Sciatic nerve (tissue), 2 donors: ENCODE measurements around the gene TBC1D5. TPM values are rescaled to one million over a fixed set of nuclear protein-coding genes. Genes with fewer than 3 reads are reported as not detected.
"Not testable (repeated sequence)": the region's sequence is repeated elsewhere in the genome, so short reads cannot be mapped to it uniquely, and the experiment has no call there.

ENCODE experiments used
- ATAC-seq: fragments of 200-7000 bp; cut with Tn5 transposase; one replicate; pipeline ENCODE4 v1.9.1; 2020; ENCODE audit warnings: mild to moderate bottlenecking, moderate library complexity
- DNase-seq: peaks from one replicate; pipeline ENCODE4 v3.0.0-alpha.2; 2020; ENCODE audit warnings: low spot score
- intact Hi-C: fragments of 100-400 bp; cut with DNase I; formaldehyde crosslinking; loops from one replicate; pipeline ENCODE4 v1.14.2; 2022
- total RNA-seq: library from RNA; stranded (reverse); fragmentation: NEBNext Ultra II Directional; extraction: Animal tissue kit (Norgen Biotek cat#: 25700); gene quantifications from one replicate; pipeline ENCODE4 v1.2.1, GENCODE V29; 2021
- donor health status: DM: no; HTN: no; CAD: no.
- donor health status: DM: no; HTN: no; CAD: no.

The TBC1D5 gene
- total RNA-seq, 1 donor from 2014 or later, result 82.6 TPM

- DNase-seq, result no peak
- intact Hi-C loops, result no loop called here
- ATAC-seq, result peak; percentile 45
Measured at GRCh38 chr3:17752876-17753631, 10.6 kb upstream of the TBC1D5 start.

GRCh38 chr3:17752436-17752835, 10.0 kb upstream of the TBC1D5 start:
- ATAC-seq (peak; percentile 44), DNase-seq (no peak)
- intact Hi-C loops, result no loop called here

DNA sequence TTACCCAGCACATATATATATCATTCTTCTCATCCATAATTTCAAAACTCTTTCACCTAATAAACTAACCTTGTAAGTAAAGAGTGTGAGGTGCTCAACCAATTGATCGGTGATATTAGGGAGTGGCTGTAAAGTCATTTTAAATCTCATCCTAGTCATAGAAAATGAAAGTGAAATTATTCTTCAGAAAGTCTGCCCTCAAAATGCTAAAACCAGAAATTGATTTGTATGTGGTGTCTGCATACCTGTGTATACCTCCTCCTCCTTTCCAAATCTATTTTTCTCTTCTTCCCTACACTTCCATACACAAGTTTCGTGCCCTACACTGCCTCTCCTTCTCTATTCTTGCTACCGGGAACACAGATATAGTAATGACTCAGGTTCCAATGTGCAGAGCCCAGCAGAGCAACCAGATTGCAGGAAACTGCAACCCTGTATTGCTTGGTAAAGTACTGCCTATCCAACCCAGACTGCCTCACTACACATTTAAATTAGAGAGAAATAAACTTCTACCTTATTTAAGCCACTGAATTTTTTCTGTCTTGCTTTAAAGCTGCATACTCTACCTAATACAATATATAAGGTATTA, 7.4 kb upstream of the TBC1D5 start:
- ATAC-seq (no peak), DNase-seq (no peak)
- intact Hi-C loops, result no loop called here

DNA sequence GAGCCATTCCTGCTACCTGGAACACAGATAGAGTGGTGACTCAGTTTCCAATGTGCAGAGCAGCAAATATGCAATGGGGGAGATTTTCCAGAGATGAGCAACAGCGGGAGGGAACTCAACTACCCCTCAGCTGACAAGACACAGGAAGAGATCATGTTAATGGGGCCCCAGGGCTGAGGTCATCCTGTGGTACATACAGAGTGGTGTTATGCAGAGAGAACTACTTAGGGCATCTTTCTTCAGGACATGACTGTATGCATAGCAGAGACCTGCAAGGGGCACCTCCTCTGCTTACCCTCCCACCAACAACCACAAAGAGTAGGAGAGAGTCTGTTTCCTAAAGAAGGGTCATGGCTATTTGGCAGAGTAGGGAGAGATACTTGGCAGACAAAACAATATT, 6.8 kb upstream of the TBC1D5 start:
- no peak for ATAC-seq
- no peak for DNase-seq
- intact Hi-C loops, result no loop called here

DNA sequence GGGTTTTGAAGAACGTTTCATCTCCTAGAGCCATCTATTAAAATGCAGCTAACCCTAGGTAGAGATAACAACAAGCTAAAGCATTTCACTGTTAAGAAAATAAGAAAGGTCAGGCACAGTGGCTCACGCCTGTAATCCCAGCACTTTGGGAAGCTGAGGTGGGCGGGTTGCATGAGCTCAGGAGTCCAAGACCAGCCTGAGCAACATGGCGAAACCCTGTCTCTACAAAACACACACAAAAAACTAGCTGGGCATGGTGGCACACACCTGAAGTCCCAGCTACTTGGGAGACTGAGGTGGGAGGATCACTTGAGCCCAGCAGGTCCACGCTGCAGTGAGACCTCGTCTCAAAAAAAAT, 5.4 kb upstream of the TBC1D5 start:
- no peak for DNase-seq
- intact Hi-C loops, result no loop called here

DNA sequence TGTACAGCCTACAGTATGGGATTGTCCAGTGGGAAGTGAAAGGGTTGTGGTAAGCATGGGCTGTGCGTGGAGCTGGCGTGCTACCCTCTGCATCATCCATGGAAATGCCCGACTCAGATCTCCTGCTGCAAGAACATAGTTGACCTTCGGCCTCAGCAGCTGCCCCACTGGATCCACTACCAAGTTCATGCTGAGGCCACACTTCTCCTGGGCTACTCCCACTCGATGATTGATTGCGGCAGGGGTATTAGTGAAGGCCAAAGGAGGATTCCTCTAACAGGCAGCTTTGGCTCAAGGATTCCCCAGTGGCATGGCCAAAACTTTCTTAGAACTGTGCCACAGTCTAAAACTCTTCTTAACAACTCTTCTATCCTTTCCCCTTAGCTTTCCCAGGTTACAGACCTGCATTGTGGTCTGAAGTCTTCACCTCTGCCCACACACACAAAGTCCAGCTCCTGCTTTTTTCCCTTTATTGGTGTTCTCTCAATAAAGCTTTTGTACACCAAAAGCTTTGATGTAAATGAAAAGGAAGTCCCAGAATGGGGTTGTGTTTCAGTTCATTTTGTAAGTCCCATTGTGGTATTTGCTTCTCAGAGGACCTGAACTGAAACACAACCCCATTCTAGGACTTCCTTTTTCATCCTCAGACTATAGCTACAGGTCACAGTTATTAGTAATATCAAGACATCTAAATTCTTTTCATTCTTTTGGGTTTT, 4.9 kb upstream of the TBC1D5 start:
- intact Hi-C loops, result no loop called here
- DNase-seq, result no peak
- ATAC-seq, result no peak

More for the DNA sequence above, 5.4 kb upstream of the TBC1D5 start:
- ATAC-seq, result no peak

- no peak for DNase-seq
- no peak for ATAC-seq
- intact Hi-C loops, result no loop called here
Measured at GRCh38 chr3:17745894-17746293, 3.5 kb upstream of the TBC1D5 start.

DNA sequence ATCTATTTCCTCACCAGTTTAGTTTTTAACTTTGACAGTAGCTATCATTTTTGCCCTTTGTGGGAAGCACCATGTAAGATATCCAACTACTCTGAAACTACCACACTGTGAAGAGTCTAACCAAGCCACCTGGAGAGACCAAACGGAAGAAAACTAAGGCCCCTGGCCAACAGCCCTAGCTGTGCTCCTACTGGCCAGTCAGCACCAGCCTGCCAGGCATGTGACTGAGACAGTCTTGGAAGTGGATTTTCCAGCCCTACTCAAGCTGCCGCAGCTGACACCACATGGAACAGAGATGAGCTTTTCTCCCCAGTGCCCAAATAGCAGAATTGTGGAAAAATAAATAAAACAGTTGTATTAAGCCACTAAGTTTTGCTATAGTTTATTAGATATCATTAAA, 2.9 kb upstream of the TBC1D5 start:
- intact Hi-C loops, result no loop called here
- no peak for DNase-seq

GRCh38 chr3:17744693-17745092, 2.3 kb upstream of the TBC1D5 start:
- ATAC-seq, result no peak
- no peak for DNase-seq
- intact Hi-C loops, result no loop called here

More for the DNA sequence above, 2.9 kb upstream of the TBC1D5 start:
- ATAC-seq, result no peak

GRCh38 chr3:17743658-17743995, 1.2 kb upstream of the TBC1D5 start:
- DNase-seq, result no peak
- intact Hi-C loops, result no loop called here
- no peak for ATAC-seq

GRCh38 chr3:17742880-17743657, 638 bp upstream of the TBC1D5 start:
- DNase-seq (no peak), ATAC-seq (peak; percentile 4)
- intact Hi-C loops, result no loop called here

DNA sequence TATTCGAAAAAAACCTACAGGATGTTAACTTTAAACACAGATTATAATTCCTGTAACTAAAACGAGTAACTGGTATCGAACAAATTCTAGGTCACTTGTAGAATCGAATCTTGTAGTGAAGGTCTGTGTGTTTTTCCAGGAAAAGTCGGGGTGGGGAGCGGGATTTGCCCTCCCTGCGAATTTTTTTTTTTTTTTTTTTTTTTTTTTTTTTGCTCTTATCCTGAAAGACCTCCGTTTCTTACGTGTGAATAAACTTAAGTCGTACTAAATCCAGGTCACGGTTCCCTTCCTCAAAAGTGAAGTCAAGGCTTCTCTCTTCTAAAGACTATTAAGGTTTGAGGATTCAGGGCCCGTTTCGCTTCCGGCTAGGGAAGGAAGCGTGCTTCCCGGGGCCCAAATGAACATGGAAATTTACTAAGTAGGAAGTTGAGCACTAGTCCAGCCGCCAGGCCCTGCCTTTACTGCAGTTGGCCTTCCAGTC, 770 bp downstream of the TBC1D5 start:
- DNase-seq (no peak), ATAC-seq (no peak)
- intact Hi-C loops, result no loop called here

DNA sequence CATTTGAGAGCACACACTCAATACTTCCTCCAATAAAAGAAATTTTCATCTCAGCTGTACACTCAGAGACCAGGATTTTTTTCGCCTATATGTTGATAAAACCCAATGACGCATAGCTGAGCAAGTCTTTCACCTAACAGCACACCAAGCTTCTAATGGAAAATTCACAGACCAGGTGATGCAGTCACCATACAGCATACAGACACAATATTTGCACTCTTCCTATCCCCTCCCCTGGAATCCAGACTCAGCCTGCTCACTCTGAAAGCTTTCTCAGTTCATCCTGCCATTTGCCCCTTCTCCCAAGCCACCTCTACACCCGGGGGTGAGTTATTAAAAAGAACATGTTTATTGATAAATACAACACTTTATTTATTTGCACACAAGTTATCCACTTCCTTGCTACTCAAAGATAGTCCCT, 1.7 kb downstream of the TBC1D5 start:
- intact Hi-C loops, result no loop called here
- ATAC-seq (no peak), DNase-seq (no peak)

- ATAC-seq (no peak), DNase-seq (no peak)
- intact Hi-C loops, result no loop called here
Measured at GRCh38 chr3:17738921-17739320, 3.5 kb downstream of the TBC1D5 start.

DNA sequence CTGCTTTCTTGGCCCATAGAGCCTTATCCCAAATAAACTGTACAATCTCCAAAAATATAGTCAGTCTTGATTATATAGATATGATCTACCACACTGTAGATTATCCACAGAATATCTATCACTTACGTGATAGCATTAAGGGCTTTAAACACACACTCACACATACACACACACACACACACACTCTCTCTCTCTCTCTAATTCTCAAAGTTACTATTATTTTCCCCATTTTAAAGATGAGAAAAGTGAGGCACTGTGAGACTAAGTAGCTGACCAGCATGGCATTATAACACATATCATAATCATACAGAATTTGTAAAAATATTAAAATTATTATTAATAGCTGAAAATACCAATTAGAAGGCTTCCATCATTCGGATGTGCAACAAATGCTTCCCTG, 4.2 kb downstream of the TBC1D5 start:
- intact Hi-C loops, result no loop called here
- ATAC-seq (no peak), DNase-seq (no peak)

GRCh38 chr3:17737591-17737990, 4.8 kb downstream of the TBC1D5 start:
- intact Hi-C loops, result no loop called here
- DNase-seq (no peak), ATAC-seq (no peak)

DNA sequence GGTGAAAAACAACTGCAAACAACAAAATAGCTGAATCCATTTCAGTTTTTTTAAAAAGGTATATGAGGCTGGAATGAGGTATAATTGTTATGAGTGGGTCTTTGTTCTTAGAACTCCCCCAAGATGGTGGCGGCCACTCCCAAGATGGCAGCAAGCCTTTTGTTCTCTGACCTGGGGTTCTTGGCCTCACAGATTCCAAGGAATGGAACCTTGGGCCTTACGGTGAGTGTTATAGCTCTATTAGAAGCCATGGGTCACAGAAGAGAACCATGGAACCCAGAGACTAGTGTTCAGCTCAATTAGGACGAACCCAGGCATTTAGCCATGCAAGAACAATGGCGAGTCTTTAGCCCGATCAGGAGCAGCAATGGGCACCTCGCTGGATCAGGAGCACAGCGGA, 7.1 kb downstream of the TBC1D5 start:
- DNase-seq, ATAC-seq, intact Hi-C loops: not testable (repeated sequence)

- intact Hi-C loops, result no loop called here
- DNase-seq (no peak), ATAC-seq (no peak)
Measured at GRCh38 chr3:17733768-17734167, 8.7 kb downstream of the TBC1D5 start.

GRCh38 chr3:17733215-17733614, 9.2 kb downstream of the TBC1D5 start:
- DNase-seq (no peak), ATAC-seq (no peak)
- intact Hi-C loops, result no loop called here
